Ascending aorta (tissue), 2 donors: ENCODE results near the gene OCIAD2. TPM values are rescaled to one million over a fixed set of nuclear protein-coding genes. Genes with fewer than 3 reads are reported as not detected.
"Not testable (repeated sequence)": the region's sequence is repeated elsewhere in the genome, so short reads cannot be mapped to it uniquely, and the experiment has no call there.

Experiments used
- DNase-seq, 2 donors: peaks; one replicate each; pipeline ENCODE4 v3.0.0-alpha.2; 2019; ENCODE audit warnings: low spot score in 2 of 2
- H3K27ac ChIP-seq, 2 donors: fragments of 200-600 bp; sonication (generic); one replicate each; pipeline ENCODE4 v1.5.1; 2016 to 2017; ENCODE audit warnings: mild to moderate bottlenecking in 1 of 2
- H3K27me3 ChIP-seq: fragments of 200-600 bp; sonication (generic); one replicate; pipeline ENCODE4 v1.5.1; 2017
- H3K36me3 ChIP-seq, 2 donors: fragments of 200-600 bp; sonication (generic); one replicate each; pipeline ENCODE4 v1.5.1; 2016
- H3K4me1 ChIP-seq, 2 donors: fragments of 200-600 bp; sonication (generic); one replicate each; pipeline ENCODE4 v1.5.1; 2016 to 2017; ENCODE audit warnings: mild to moderate bottlenecking in 1 of 2
- H3K4me3 ChIP-seq, 2 donors: fragments of 200-600 bp; sonication (generic); one replicate each; pipeline ENCODE4 v1.5.1; 2016 to 2017; ENCODE audit warnings: mild to moderate bottlenecking in 1 of 2
- H3K9me3 ChIP-seq, 2 donors: fragments of 200-600 bp; sonication (generic); one replicate each; pipeline ENCODE4 v1.5.1; 2016
- CTCF ChIP-seq, 3 experiments: fragments of 200-600 bp in 2 of 3; fragments of 450-650 bp in 1 of 3; sonication (generic) in 2 of 3; IDR thresholded peaks; one replicate each; pipeline ENCODE4 v1.5.1; 2016 to 2019; ENCODE audit warnings: antibody characterized with exemption in 3 of 3, mild to moderate bottlenecking in 1 of 3, moderate library complexity in 1 of 3
- intact Hi-C: fragments of 100-400 bp; cut with DNase I; formaldehyde crosslinking; loops from one replicate; pipeline ENCODE4 v1.15.1; 2023
- total RNA-seq: library from RNA; depleted of rRNA; stranded (reverse); fragments of >200 nt; gene quantifications from one replicate; pipeline ENCODE4 v1.1.0, GENCODE V29; 2016

The OCIAD2 gene
- total RNA-seq, 1 donor from 2014 or later: 1.9 TPM

- intact Hi-C loops: no loop called here
- no peak for DNase-seq
- no peaks in the 10 kb centered on the region for H3K27me3 ChIP-seq
- H3K27ac ChIP-seq: no peak overlapping the region
- no peak for TF ChIP-seq CTCF (IDR thresholded peaks at IDR 0.05)
- H3K4me3 ChIP-seq: no peak overlapping the region
- no peaks in the 10 kb centered on the region for H3K9me3 ChIP-seq
- peaks cover 25 to 65% of the 10 kb centered on the region in 2 donors for H3K36me3 ChIP-seq
- H3K4me1 ChIP-seq: no peaks in the 10 kb centered on the region
Measured at GRCh38 chr4:48853604-48854394, 52.8 kb downstream of the OCIAD2 start.

DNA sequence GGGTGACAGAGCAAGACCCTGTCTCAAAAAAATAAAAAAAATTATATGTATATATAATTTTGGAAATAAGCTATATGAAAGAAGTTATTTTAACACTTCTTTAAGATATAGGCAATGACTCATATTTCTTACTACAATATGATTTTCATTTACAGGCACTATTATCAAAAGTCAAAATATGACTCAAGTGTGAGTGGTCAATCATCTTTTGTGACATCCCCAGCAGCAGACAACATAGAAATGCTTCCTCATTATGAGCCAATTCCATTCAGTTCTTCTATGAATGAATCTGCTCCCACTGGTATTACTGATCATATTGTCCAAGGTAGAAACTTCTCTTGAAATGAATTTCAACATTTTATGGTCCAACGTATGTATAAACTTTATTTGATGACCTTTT, 54.9 kb downstream of the OCIAD2 start:
- Histone ChIP-seq H3K9me3 (no peaks in the 10 kb centered on the region), H3K36me3 (peaks cover 15 to 49% of the 10 kb centered on the region in 2 donors), H3K27ac (no peak overlapping the region), H3K4me1 (no peaks in the 10 kb centered on the region), H3K27me3 (no peaks in the 10 kb centered on the region), H3K4me3 (no peak overlapping the region)
- intact Hi-C loops: no loop called here
- no peak for DNase-seq
- TF ChIP-seq CTCF (IDR thresholded peaks at IDR 0.05): no peak

DNA sequence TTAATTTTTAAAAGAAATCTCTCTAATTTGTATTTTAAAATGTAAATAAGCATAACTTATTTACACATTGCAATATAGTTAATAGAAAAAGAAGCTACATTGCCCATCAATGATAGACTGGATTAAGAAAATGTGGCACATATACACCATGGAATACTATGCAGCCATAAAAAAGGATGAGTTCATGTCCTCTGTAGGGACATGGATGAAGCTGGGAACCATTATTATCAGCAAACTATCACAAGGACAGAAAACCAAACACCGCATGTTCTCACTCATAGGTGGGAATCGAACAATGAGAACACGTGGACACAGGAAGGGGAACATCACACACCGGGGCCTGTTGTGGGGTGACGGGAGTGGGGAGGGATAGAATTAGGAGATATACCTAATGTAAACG, 57.8 kb downstream of the OCIAD2 start:
- peaks cover 15 to 60% of the 10 kb centered on the region in 2 donors for H3K36me3 ChIP-seq
- intact Hi-C loops, DNase-seq: not testable (repeated sequence)

DNA sequence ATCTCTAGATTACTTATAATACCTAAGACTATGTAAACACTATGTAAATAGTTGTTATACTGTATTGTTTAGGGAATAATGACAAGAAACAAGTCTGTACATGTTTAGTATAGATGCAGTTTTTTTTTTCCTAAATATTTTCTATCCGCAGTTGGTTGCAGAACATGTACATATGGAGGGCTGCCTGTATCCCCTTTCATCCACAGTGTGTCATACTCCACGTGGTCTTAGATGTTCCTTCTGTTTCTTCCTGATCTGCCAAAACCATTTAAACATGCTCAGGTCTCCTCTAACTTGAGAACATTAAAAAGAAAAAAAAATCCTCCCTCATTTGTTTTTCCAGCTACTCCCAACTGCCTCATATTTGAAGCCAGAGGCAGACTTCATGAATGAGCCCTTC, 61.7 kb downstream of the OCIAD2 start:
- Histone ChIP-seq H3K9me3 (no peaks in the 10 kb centered on the region), H3K27ac (no peak overlapping the region), H3K4me1 (no peaks in the 10 kb centered on the region), H3K4me3 (no peak overlapping the region), H3K36me3 (peaks cover 7 to 49% of the 10 kb centered on the region in 2 donors), H3K27me3 (no peaks in the 10 kb centered on the region)
- DNase-seq: no peak
- intact Hi-C loops: no loop called here
- no peak for TF ChIP-seq CTCF (IDR thresholded peaks at IDR 0.05)

More for the DNA sequence above, 57.8 kb downstream of the OCIAD2 start:
- not testable (repeated sequence) for H3K27me3 ChIP-seq, H3K9me3 ChIP-seq, H3K4me3 ChIP-seq, H3K4me1 ChIP-seq, H3K27ac ChIP-seq

- peaks cover 28 to 50% of the 10 kb centered on the region in 2 donors for H3K36me3 ChIP-seq
- no peak for TF ChIP-seq CTCF (IDR thresholded peaks at IDR 0.05)
Measured at GRCh38 chr4:48841045-48841827, 65.3 kb downstream of the OCIAD2 start.

DNA sequence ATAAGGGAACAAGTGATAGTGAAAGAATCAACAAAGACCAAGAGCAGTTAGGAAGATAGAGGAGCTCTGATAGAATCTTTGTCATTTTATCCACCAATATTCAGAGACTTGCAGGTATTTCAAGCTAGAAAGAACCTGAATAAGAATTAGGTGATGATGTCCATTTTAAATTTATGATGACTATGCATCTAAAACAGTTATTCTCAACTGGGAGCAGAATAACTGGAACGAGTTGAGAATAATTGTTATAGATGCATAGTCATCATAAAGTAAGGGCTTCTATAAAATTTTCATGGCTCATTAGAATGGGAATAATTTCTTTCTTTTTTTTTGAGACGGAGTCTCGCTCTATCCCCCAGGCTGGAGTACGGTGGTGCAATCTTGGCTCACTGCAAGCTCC, 69.9 kb downstream of the OCIAD2 start:
- peaks cover 38 to 45% of the 10 kb centered on the region in 2 donors for H3K36me3 ChIP-seq
- H3K4me1 ChIP-seq: peaks cover 0 to 11% of the 10 kb centered on the region in 2 donors
- no peak overlapping the region for H3K27ac ChIP-seq
- no peak for TF ChIP-seq CTCF (IDR thresholded peaks at IDR 0.05)
- no peaks in the 10 kb centered on the region for H3K27me3 ChIP-seq
- no peaks in the 10 kb centered on the region for H3K9me3 ChIP-seq
- no peak overlapping the region for H3K4me3 ChIP-seq
- intact Hi-C loops: no loop called here
- DNase-seq: no peak

More at GRCh38 chr4:48841045-48841827, 65.3 kb downstream of the OCIAD2 start:
- DNase-seq: no peak
- intact Hi-C loops: no loop called here
- Histone ChIP-seq H3K27ac (no peak overlapping the region), H3K4me3 (no peak overlapping the region), H3K27me3 (no peaks in the 10 kb centered on the region), H3K4me1 (no peaks in the 10 kb centered on the region), H3K9me3 (no peaks in the 10 kb centered on the region)
